Left lung (tissue), 10 donors: ENCODE data around the gene ZC3H15. TPM values are rescaled to one million over a fixed set of nuclear protein-coding genes. Genes with fewer than 3 reads are reported as not detected.
A peak's percentile ranks its signal among the peaks of the same experiment; 100 is the strongest.
"Not testable (repeated sequence)": the region's sequence is repeated elsewhere in the genome, so short reads cannot be mapped to it uniquely, and the experiment has no call there.

Experiments
- ATAC-seq: fragments of 200-7000 bp; cut with Tn5 transposase; one replicate; pipeline ENCODE4 v1.9.1; 2020; ENCODE audit warnings: moderate library complexity
- DNase-seq, 4 donors: peaks; one replicate each; pipeline ENCODE4 v3.0.0-alpha.2; 2013 to 2020
- H3K27ac ChIP-seq, 2 donors: fragments of 200-600 bp; sonication (generic) in 1 of 2; one replicate each; pipeline versions ENCODE4 v1.5.0 to v1.8.0; 2020 to 2021
- H3K27me3 ChIP-seq, 2 donors: fragments of 200-600 bp; sonication (generic) in 1 of 2; one replicate each; pipeline versions ENCODE4 v1.5.0 to v1.8.0; 2020 to 2021
- H3K36me3 ChIP-seq, 2 donors: fragments of 200-600 bp; sonication (generic) in 1 of 2; one replicate each; pipeline versions ENCODE4 v1.5.0 to v1.8.0; 2020 to 2021
- H3K4me1 ChIP-seq, 2 donors: fragments of 200-600 bp; one replicate each; pipeline ENCODE4 v1.8.0; 2021
- H3K4me3 ChIP-seq, 2 donors: fragments of 200-600 bp; sonication (generic) in 1 of 2; one replicate each; pipeline versions ENCODE4 v1.5.0 to v1.8.0; 2020 to 2021; ENCODE audit warnings: mild to moderate bottlenecking in 1 of 2
- H3K9me3 ChIP-seq, 2 donors: fragments of 200-600 bp; sonication (generic) in 1 of 2; one replicate each; pipeline versions ENCODE4 v1.5.0 to v1.8.0; 2020 to 2021
- intact Hi-C, 2 donors: fragments of 100-400 bp; cut with DNase I; formaldehyde crosslinking; loops; one replicate each; pipeline versions ENCODE4 v1.11.2 to v1.14.2; 2022
- polyA plus RNA-seq, 6 donors: library from polyadenylated mRNA; unstranded; fragments of 120-200 nt; gene quantifications; one replicate each; pipeline ENCODE4 v1.2.1, GENCODE V29; 2013; ENCODE audit not compliant: insufficient read length in 6 of 6
- total RNA-seq, 2 donors: library from RNA; stranded (reverse); fragmentation: NEBNext Ultra II Directional; extraction: Animal tissue kit (Norgen Biotek cat#: 25700); gene quantifications; one replicate each; pipeline ENCODE4 v1.2.1, GENCODE V29; 2021
- TF ChIP-seq, protein P1 (sequence below), 2 donors: fragments of 200-600 bp; sonication (generic) in 1 of 2; IDR thresholded peaks; one replicate each; pipeline versions ENCODE4 v1.5.0 to v1.8.0; 2021; ENCODE audit warnings: antibody characterized with exemption in 2 of 2
- donor health status: DM: no; HTN: yes; CAD: no.
- donor health status: DM: no; HTN: no; CAD: no.

Gene ZC3H15
- total and polyA plus RNA-seq, 8 donors: 43.4 to 130 (median 97.6) TPM

DNA sequence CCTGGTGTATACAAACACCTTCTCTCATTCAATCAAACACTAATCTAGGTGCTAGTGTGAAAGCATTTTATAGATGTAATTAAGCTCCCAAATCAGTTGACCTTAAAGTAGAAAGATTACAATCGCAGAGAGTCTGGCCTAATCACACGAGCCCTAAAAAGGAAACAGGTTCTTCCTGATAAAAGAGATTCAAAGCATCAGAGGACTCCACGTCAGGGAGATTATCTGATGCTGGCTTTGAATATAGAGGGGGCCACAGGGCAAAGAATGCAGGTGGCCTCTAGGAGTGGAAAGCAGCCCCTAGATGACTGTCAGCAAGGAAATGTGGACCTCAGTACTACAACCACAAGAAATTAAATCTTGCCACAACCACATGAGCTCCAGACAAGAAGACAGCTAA lies 28.2 kb upstream of the ZC3H15 start:
- H3K36me3 ChIP-seq: no peaks in the 10 kb centered on the region
- intact Hi-C loops: no loop called here
- H3K9me3 ChIP-seq: no peaks in the 10 kb centered on the region
- TF ChIP-seq, protein P1, sequence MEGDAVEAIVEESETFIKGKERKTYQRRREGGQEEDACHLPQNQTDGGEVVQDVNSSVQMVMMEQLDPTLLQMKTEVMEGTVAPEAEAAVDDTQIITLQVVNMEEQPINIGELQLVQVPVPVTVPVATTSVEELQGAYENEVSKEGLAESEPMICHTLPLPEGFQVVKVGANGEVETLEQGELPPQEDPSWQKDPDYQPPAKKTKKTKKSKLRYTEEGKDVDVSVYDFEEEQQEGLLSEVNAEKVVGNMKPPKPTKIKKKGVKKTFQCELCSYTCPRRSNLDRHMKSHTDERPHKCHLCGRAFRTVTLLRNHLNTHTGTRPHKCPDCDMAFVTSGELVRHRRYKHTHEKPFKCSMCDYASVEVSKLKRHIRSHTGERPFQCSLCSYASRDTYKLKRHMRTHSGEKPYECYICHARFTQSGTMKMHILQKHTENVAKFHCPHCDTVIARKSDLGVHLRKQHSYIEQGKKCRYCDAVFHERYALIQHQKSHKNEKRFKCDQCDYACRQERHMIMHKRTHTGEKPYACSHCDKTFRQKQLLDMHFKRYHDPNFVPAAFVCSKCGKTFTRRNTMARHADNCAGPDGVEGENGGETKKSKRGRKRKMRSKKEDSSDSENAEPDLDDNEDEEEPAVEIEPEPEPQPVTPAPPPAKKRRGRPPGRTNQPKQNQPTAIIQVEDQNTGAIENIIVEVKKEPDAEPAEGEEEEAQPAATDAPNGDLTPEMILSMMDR (IDR thresholded peaks at IDR 0.05): no peak
- no peak overlapping the region for H3K4me3 ChIP-seq
- H3K27me3 ChIP-seq: no peaks in the 10 kb centered on the region
- ATAC-seq (no peak), DNase-seq (no peak)
- no peaks in the 10 kb centered on the region for H3K4me1 ChIP-seq
- H3K27ac ChIP-seq: no peak overlapping the region

DNA sequence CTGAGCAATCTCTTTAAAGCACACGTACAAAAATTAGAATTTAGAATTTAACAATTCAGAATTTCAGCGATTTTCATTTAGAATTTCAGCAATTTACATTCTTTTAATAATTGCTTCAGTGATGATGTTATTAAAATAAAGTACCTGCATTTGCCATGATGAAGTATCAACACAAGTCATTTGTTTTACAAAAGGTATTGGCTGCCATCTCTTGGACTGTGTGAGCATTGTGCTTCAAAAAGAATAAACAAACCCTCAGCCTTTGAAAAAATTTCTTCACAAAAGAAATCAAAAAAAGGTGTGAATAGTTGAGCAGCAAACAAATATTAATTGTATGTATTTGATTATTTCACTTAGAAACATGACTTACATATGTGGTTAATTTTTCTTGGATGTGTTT lies 27.1 kb upstream of the ZC3H15 start:
- no peaks in the 10 kb centered on the region for H3K9me3 ChIP-seq
- no peaks in the 10 kb centered on the region for H3K4me1 ChIP-seq
- ATAC-seq (no peak), DNase-seq (peak in 1 of 4 donors; percentile 6)
- H3K27ac ChIP-seq: no peak overlapping the region
- intact Hi-C loops: no loop called here
- TF ChIP-seq, protein P1 (IDR thresholded peaks at IDR 0.05): peak in 1 of 2 donors; percentile 22
- no peaks in the 10 kb centered on the region for H3K36me3 ChIP-seq
- H3K27me3 ChIP-seq: no peaks in the 10 kb centered on the region
- H3K4me3 ChIP-seq: no peak overlapping the region

DNA sequence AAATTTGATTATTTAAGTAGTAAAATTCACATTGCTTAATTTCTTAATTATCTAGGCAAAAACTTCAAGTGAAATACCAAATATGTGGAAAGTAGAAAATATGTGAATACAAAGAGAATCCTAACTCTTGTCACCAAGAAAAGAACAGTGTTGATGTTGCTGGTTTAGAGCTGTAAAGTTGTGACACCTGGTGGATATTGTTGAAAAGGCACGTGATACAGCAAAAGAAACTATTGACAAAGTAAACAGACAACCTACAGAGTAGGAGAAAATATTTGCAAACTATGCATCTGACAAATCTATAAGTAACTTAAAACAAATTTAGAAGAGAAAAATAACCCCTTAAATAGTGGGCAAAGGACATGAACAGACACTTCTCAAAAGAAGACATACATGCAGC lies 25.6 kb upstream of the ZC3H15 start:
- no peak for ATAC-seq
- Histone ChIP-seq H3K4me1 (no peaks in the 10 kb centered on the region), H3K9me3 (no peaks in the 10 kb centered on the region), H3K4me3 (no peak overlapping the region), H3K27ac (no peak overlapping the region), H3K27me3 (no peaks in the 10 kb centered on the region), H3K36me3 (no peaks in the 10 kb centered on the region)
- intact Hi-C loops: no loop called here
- peak in 1 of 4 donors; percentile 24 for DNase-seq
- TF ChIP-seq, protein P1 (IDR thresholded peaks at IDR 0.05): peak in 1 of 2 donors; percentile 22

DNA sequence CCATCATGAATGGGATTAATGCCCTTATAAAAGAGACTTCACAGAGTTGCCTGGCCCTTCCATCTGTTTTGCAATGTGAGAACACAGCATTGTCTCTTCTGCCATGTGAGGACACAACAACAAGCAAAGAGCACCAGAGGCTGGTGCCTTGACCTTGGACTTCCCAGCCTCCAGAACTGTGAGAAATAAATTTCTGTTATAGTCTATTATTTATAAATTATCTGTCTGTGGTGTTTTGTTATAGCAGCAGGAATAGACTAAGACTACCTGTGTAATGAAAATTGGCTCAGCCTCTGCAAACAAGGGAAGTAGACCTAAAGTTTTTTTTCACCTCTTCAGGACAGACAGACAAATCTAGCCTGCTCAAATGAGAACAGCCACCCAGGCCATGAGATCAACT lies 19.3 kb upstream of the ZC3H15 start:
- TF ChIP-seq, protein P1 (IDR thresholded peaks at IDR 0.05): no peak
- ATAC-seq (no peak), DNase-seq (no peak)
- no peak overlapping the region for H3K4me3 ChIP-seq
- no peak overlapping the region for H3K27ac ChIP-seq
- no peaks in the 10 kb centered on the region for H3K36me3 ChIP-seq
- intact Hi-C loops: no loop called here
- H3K4me1 ChIP-seq: no peaks in the 10 kb centered on the region
- H3K9me3 ChIP-seq: peaks cover 0 to 7% of the 10 kb centered on the region in 2 donors
- H3K27me3 ChIP-seq: no peaks in the 10 kb centered on the region

DNA sequence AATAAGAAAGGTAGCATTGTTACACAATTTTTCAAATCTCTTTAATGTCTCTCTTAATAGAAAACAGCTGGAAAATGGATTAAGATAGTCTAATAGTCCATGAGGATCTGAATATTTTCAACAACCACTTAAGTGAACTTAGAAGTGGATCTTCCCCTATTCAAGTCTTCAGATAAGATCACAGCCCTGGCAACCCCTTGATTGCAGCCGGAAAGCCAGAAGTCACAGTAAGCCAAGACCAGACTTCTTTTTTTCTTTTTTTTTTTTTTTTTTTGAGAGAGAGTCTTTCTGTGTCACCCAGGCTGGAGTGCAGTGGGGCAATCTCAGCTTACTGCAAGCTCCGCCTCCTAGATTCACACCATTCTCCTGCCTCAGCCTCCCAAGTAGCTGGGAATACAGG lies 18.6 kb upstream of the ZC3H15 start:
- Histone ChIP-seq H3K27me3 (no peaks in the 10 kb centered on the region), H3K4me1 (no peaks in the 10 kb centered on the region), H3K9me3 (peaks cover 0 to 10% of the 10 kb centered on the region in 2 donors), H3K4me3 (no peak overlapping the region), H3K36me3 (no peaks in the 10 kb centered on the region), H3K27ac (no peak overlapping the region)
- no peak for ATAC-seq
- intact Hi-C loops: no loop called here
- TF ChIP-seq, protein P1 (IDR thresholded peaks at IDR 0.05): no peak
- no peak for DNase-seq

DNA sequence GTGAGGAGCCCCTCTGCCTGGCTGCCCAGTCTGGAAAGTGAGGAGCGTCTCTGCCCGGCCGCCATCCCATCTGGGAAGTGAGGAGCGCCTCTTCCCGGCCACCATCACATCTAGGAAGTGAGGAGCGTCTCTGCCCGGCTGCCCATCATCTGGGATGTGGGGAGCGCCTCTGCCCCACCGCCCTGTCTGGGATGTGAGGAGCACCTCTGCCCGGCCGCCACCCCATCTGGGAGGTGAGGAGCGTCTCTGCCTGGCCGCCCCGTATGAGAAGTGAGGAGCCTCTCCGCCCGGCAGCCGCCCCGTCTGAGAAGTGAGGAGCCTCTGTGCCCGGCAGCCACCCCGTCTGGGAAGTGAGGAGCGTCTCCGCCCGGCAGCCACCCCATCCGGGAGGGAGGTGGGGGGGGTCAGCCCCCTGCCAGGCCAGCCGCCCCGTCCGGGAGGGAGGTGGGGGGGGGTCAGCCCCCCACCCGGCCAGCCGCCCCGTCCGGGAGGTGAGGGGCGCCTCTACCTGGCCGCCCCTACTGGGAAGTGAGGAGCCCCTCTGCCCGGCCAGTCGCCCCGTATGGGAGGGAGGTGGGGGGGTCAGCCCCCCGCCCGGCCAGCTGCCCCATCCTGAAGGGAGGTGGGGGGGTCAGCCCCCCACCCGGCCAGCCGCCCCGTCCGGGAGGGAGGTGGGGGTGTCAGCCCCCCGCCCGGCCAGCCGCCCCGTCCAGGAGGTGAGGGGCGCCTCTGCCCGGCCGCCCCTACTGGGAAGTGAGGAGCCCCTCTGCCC lies 13.2 kb upstream of the ZC3H15 start:
- H3K4me1 ChIP-seq, intact Hi-C loops, ATAC-seq, H3K27ac ChIP-seq, H3K36me3 ChIP-seq, H3K4me3 ChIP-seq, H3K27me3 ChIP-seq: not testable (repeated sequence)
- peak in 1 of 4 donors; percentile 34 for DNase-seq
- H3K9me3 ChIP-seq: peaks cover 0 to 10% of the 10 kb centered on the region in 2 donors

DNA sequence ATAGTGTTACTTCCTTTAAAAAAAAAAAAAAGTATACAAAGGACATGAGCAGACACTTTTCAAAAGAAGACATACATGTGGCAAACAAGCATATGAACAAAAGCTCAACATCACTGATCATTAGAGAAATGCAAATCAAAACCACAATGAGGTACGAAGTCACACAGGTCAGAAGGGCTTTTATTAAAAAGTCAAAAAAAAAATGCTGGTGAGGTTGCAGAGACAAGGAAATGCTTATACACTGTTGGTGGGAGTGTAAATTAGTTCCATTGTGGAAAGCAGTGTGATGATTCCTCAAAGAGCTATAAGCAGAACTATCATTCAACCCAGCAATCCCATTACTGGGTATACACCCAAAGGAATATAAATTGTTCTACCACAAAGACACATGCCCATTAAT lies 11.8 kb upstream of the ZC3H15 start:
- intact Hi-C loops, H3K36me3 ChIP-seq, ATAC-seq: not testable (repeated sequence)

More for the DNA sequence above, 11.8 kb upstream of the ZC3H15 start:
- H3K4me1 ChIP-seq, H3K4me3 ChIP-seq, DNase-seq, H3K27ac ChIP-seq, H3K27me3 ChIP-seq: not testable (repeated sequence)
- H3K9me3 ChIP-seq: peaks cover 0 to 10% of the 10 kb centered on the region in 2 donors
